WTC11 (cell line): ENCODE results near the gene STYXL2. TPM values are rescaled to one million over a fixed set of nuclear protein-coding genes. Genes with fewer than 3 reads are reported as not detected.

Experiments used
- ATAC-seq: fragments of 200-7000 bp; cut with Tn5 transposase; 2 replicates; pipeline ENCODE4 v1.10.0; 2021; ENCODE audit warnings: mild to moderate bottlenecking, moderate library complexity
- Bru-seq: library from RNA; stranded (reverse); fragments of 400-500 nt; gene quantifications from one replicate; lab custom pipeline; 2021; lab: Mats Ljungman, UMichigan
- CTCF ChIA-PET: fragments of 300-600 bp; sonication (Branson Sonifier 250); formaldehyde crosslinking; loops from one replicate; lab custom pipeline; 2021; ENCODE audit warnings: antibody characterized with exemption; lab: Charles Lee
- POLR2A ChIA-PET: fragments of 350-600 bp; sonication (Branson Sonifier 250); formaldehyde crosslinking; loops from one replicate; lab custom pipeline; 2021; ENCODE audit warnings: antibody characterized with exemption; lab: Charles Lee
- DNase-seq: peaks from one replicate; pipeline ENCODE4 v3.0.0; 2021; ENCODE audit warnings: low spot score
- H3K27ac Mint-ChIP-seq: 2 replicates; pipeline ENCODE4 v1.8.0; 2021; ENCODE audit warnings: mixed read lengths
- H3K27me3 Mint-ChIP-seq: 2 replicates; pipeline ENCODE4 v1.8.0; 2021; ENCODE audit warnings: low read depth, mild to moderate bottlenecking, moderate library complexity, mixed read lengths
- H3K36me3 Mint-ChIP-seq: 2 replicates; pipeline ENCODE4 v1.8.0; 2021; ENCODE audit warnings: mixed read lengths
- H3K4me1 Mint-ChIP-seq: 2 replicates; pipeline ENCODE4 v1.8.0; 2022; ENCODE audit warnings: mixed read lengths
- H3K4me3 Mint-ChIP-seq: 2 replicates; pipeline ENCODE4 v1.8.0; 2021; ENCODE audit warnings: mild to moderate bottlenecking, moderate library complexity, mixed read lengths
- H3K9me3 Mint-ChIP-seq: 2 replicates; pipeline ENCODE4 v1.8.0; 2021; ENCODE audit warnings: mixed read lengths
- CBFB ChIP-seq: sonication (generic); formaldehyde crosslinking; IDR thresholded peaks from 2 replicates; pipeline ENCODE4 v1.8.1; 2022; ENCODE audit warnings: mild to moderate bottlenecking, low read depth, missing genetic modification reagents
- ELF4 ChIP-seq: sonication (generic); formaldehyde crosslinking; IDR thresholded peaks from 2 replicates; pipeline ENCODE4 v1.8.1; 2022; ENCODE audit warnings: low read depth, mild to moderate bottlenecking, moderate library complexity, missing genetic modification reagents
- ESRRA ChIP-seq: sonication (generic); formaldehyde crosslinking; IDR thresholded peaks from 2 replicates; pipeline ENCODE4 v1.8.1; 2022; ENCODE audit warnings: mild to moderate bottlenecking, missing genetic modification reagents, borderline replicate concordance
- FOXJ3 ChIP-seq: sonication (generic); formaldehyde crosslinking; IDR thresholded peaks from 2 replicates; pipeline ENCODE4 v1.9.0; 2021; ENCODE audit warnings: missing genetic modification reagents, mild to moderate bottlenecking, borderline replicate concordance
- HMGA2 ChIP-seq: fragments of 250-450 bp; sonication (Bioruptor Pico); IDR thresholded peaks from 2 replicates; pipeline ENCODE4 v1.4.0; 2021; ENCODE audit warnings: mild to moderate bottlenecking, moderate library complexity
- IRF2 ChIP-seq: sonication (generic); formaldehyde crosslinking; IDR thresholded peaks from 2 replicates; pipeline ENCODE4 v1.8.0; 2022; ENCODE audit warnings: low read depth, missing genetic modification reagents, borderline replicate concordance
- JAZF1 ChIP-seq: fragments of 250-450 bp; sonication (Bioruptor Pico); IDR thresholded peaks from 2 replicates; pipeline ENCODE4 v1.9.0; 2021; ENCODE audit warnings: moderate library complexity, mild to moderate bottlenecking, inconsistent platforms
- JUN ChIP-seq: sonication (generic); formaldehyde crosslinking; IDR thresholded peaks from 2 replicates; pipeline ENCODE4 v1.8.0; 2023; ENCODE audit warnings: mild to moderate bottlenecking, missing genetic modification reagents
- MXD4 ChIP-seq: fragments of 250-450 bp; sonication (Bioruptor Pico); IDR thresholded peaks from 2 replicates; pipeline ENCODE4 v1.8.0; 2021; ENCODE audit warnings: mild to moderate bottlenecking, moderate library complexity, borderline replicate concordance
- RORB ChIP-seq: fragments of 250-450 bp; sonication (Bioruptor Pico); IDR thresholded peaks from 2 replicates; pipeline ENCODE4 v1.9.0; 2021; ENCODE audit warnings: mild to moderate bottlenecking
- SP1 ChIP-seq: sonication (generic); formaldehyde crosslinking; conservative IDR thresholded peaks from 2 replicates; pipeline ENCODE4 v1.8.1; 2022; ENCODE audit warnings: missing genetic modification reagents
- TCF7 ChIP-seq: sonication (generic); formaldehyde crosslinking; IDR thresholded peaks from 2 replicates; pipeline ENCODE4 v1.8.0; 2022; ENCODE audit warnings: mild to moderate bottlenecking, low read depth, missing genetic modification reagents, moderate library complexity
- TP53 ChIP-seq: sonication (generic); formaldehyde crosslinking; IDR thresholded peaks from 2 replicates; pipeline ENCODE4 v1.8.1; 2023; ENCODE audit warnings: mild to moderate bottlenecking, missing genetic modification reagents
- ZNF416 ChIP-seq: fragments of 250-450 bp; sonication (Bioruptor Pico); IDR thresholded peaks from 2 replicates; pipeline ENCODE4 v1.9.0; 2021; ENCODE audit warnings: mild to moderate bottlenecking, inconsistent platforms
- long read RNA-seq, 3 experiments: library from RNA in 1 of 3; library from capped mRNA in 1 of 3; library from polyadenylated mRNA in 1 of 3; unstranded in 2 of 3; stranded (forward) in 1 of 3; transcript quantifications; one replicate each; pipeline ENCODE4 v2.0.0, GENCODE V29; 2021
- total RNA-seq: library from RNA; stranded (reverse); gene quantifications from 3 replicates; pipeline ENCODE4 v1.2.3, GENCODE V29; 2021
- TF ChIP-seq, protein P1 (sequence below): sonication (generic); formaldehyde crosslinking; IDR thresholded peaks from 2 replicates; pipeline ENCODE4 v1.8.1; 2023; ENCODE audit warnings: mild to moderate bottlenecking, missing genetic modification reagents
- TF ChIP-seq, protein P2 (sequence below): sonication (generic); formaldehyde crosslinking; IDR thresholded peaks from 2 replicates; pipeline ENCODE4 v1.8.0; 2022; ENCODE audit warnings: mild to moderate bottlenecking, missing genetic modification reagents
- TF ChIP-seq, protein P3 (sequence below): sonication (generic); formaldehyde crosslinking; IDR thresholded peaks from 2 replicates; pipeline ENCODE4 v1.8.1; 2022; ENCODE audit warnings: mild to moderate bottlenecking, missing genetic modification reagents, moderate library complexity, borderline replicate concordance
- TF ChIP-seq, protein P4 (sequence below): fragments of 250-450 bp; sonication (Bioruptor Pico); IDR thresholded peaks from 2 replicates; pipeline ENCODE4 v1.9.0; 2021; ENCODE audit warnings: moderate library complexity, mild to moderate bottlenecking, inconsistent platforms, borderline replicate concordance
- TF ChIP-seq, protein P5 (sequence below): sonication (generic); formaldehyde crosslinking; IDR thresholded peaks from 2 replicates; pipeline ENCODE4 v1.8.0; 2022; ENCODE audit warnings: mild to moderate bottlenecking, missing genetic modification reagents
- TF ChIP-seq, protein P6 (sequence below): sonication (generic); formaldehyde crosslinking; IDR thresholded peaks from 2 replicates; pipeline ENCODE4 v1.8.0; 2022; ENCODE audit warnings: mild to moderate bottlenecking, missing genetic modification reagents

STYXL2 gene
- total RNA-seq = 0.14 to 0.59 TPM (median 0.57 TPM) in 3 replicates
- percentile 16 among the genes with signal in this experiment for Bru-seq, nascent RNA
- long read RNA-seq, experiment 1, full-length matches to known transcripts = 1 of 1 reads
- long read RNA-seq, experiment 1, partial matches to known transcripts = 0 of 1 reads
- long read RNA-seq, experiment 1, other reads (novel, unspliced or antisense) = 0 of 1 reads
- long read RNA-seq, experiment 2 = 0 reads
- long read RNA-seq, experiment 3 = 0 reads

DNA sequence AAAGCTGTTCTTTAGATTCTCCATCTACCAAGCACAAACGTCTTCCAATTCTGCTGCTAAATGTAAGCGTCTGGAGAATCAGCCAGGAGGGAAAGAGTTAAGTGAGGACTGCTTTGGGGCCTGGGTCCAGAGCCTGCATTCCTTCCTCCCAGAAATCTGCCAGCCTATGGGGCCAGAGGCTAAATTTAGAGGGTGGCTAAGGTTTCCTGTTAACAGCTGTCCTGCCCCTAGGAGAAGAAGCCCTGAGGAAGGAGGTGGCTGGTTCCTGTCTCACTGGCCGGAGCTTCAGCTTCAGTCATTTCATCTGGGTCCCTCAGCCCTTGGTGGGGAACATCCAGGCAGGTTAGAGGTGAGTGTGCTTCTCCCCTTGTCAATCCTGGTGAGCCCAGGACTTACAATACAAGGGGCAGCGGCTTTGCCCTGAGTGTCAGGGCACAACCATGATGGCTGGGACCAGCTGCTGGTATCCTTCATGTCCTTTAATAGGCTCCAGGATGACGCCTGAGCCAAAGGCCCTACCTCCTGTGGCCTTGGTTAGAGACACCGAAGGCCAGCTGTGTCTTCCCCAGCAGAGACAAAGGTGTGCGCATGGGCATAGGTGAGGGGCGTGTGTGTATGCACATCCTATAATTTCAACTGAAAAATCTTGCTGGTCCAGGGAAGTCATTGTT, at the start of gene STYXL2:
TSS of gene STYXL2 (plus strand) at position 230 of the 671 bp plus-strand sequence. CDS start 775 bp downstream, outside the sequence.
- CTCF ChIA-PET = interaction anchor here (1.6 kb wide), 1 partner anchor 126 kb away, joined by 5 read pairs; the partner anchor contains the start of gene POU2F1
- DNase-seq (no peak), ATAC-seq (peak; percentile 85)
- no peak within 1 kb of the TSS for H3K4me3 Mint-ChIP-seq
- H3K9me3 Mint-ChIP-seq = peaks cover 8% of the 10 kb centered on the region; the same call in 1 of the 2 replicates
- TF ChIP-seq JAZF1 = no peak
- TF ChIP-seq CBFB (CRISPR knock-in tag) = no peak
- no peak for TF ChIP-seq ESRRA (CRISPR knock-in tag)
- no peak for TF ChIP-seq SP1 (CRISPR knock-in tag)
- TF ChIP-seq MXD4 (CRISPR knock-in tag) = no peak
- POLR2A ChIA-PET = interaction anchor here (2.2 kb wide), 1 partner anchor 126 kb away, joined by 9 read pairs; the partner anchor contains the start of gene POU2F1
- H3K27me3 Mint-ChIP-seq = no peaks in the 10 kb centered on the region
- H3K36me3 Mint-ChIP-seq = 0 out of 2 replicates have a peak, but pooled peaks cover 2% of the 10 kb centered on the region
- H3K4me1 Mint-ChIP-seq = peaks cover 17% of the 10 kb centered on the region
- H3K27ac Mint-ChIP-seq = no peak within 1 kb of the TSS

DNA sequence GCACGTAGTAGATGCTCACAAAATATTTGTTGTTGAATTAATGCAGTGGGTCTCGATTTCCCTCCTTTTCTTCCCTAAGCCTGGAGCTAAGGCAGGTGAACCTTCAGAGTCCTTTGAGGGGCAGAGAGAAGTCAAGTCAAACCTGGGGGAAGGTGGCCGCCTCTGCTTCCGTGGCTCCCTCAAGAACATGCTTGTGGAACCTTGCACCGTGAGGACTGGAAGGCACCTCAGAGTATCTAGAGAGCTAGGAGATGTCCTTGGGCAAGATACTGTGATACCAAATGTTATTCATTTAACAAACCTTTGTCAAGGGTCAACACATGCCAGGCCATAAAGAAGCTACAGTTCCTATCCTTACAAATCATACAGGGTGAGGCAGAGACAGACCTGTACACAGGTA, 42.0 kb upstream of the STYXL2 start:
- Mint-ChIP-seq H3K27ac (no peak overlapping the region), H3K36me3 (no peaks in the 10 kb centered on the region), H3K4me1 (0 out of 2 replicates have a peak, but pooled peaks cover 3% of the 10 kb centered on the region), H3K4me3 (no peak overlapping the region), H3K9me3 (0 out of 2 replicates have a peak, but pooled peaks cover 4% of the 10 kb centered on the region), H3K27me3 (peaks cover 4% of the 10 kb centered on the region)
- ChIA-PET POLR2A (no interaction called here), CTCF (interaction anchor here (11.5 kb wide), 1 partner anchor 141 kb away, joined by 400 read pairs; no protein-coding TSS in a partner anchor)
- TF ChIP-seq TP53 (CRISPR knock-in tag) (no peak), MXD4 (CRISPR knock-in tag) (no peak), JUN (CRISPR knock-in tag) (no peak), IRF2 (CRISPR knock-in tag) (no peak), TCF7 (no peak), HMGA2 (CRISPR knock-in tag) (no peak), CBFB (CRISPR knock-in tag) (no peak), ZNF416 (CRISPR knock-in tag) (no peak), FOXJ3 (CRISPR knock-in tag) (no peak), RORB (CRISPR knock-in tag) (no peak), ELF4 (no peak)
- TF ChIP-seq, protein P1, sequence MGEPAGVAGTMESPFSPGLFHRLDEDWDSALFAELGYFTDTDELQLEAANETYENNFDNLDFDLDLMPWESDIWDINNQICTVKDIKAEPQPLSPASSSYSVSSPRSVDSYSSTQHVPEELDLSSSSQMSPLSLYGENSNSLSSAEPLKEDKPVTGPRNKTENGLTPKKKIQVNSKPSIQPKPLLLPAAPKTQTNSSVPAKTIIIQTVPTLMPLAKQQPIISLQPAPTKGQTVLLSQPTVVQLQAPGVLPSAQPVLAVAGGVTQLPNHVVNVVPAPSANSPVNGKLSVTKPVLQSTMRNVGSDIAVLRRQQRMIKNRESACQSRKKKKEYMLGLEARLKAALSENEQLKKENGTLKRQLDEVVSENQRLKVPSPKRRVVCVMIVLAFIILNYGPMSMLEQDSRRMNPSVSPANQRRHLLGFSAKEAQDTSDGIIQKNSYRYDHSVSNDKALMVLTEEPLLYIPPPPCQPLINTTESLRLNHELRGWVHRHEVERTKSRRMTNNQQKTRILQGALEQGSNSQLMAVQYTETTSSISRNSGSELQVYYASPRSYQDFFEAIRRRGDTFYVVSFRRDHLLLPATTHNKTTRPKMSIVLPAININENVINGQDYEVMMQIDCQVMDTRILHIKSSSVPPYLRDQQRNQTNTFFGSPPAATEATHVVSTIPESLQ = no peak
- TF ChIP-seq, protein P2, sequence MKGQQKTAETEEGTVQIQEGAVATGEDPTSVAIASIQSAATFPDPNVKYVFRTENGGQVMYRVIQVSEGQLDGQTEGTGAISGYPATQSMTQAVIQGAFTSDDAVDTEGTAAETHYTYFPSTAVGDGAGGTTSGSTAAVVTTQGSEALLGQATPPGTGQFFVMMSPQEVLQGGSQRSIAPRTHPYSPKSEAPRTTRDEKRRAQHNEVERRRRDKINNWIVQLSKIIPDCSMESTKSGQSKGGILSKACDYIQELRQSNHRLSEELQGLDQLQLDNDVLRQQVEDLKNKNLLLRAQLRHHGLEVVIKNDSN = no peak
- TF ChIP-seq, protein P3, sequence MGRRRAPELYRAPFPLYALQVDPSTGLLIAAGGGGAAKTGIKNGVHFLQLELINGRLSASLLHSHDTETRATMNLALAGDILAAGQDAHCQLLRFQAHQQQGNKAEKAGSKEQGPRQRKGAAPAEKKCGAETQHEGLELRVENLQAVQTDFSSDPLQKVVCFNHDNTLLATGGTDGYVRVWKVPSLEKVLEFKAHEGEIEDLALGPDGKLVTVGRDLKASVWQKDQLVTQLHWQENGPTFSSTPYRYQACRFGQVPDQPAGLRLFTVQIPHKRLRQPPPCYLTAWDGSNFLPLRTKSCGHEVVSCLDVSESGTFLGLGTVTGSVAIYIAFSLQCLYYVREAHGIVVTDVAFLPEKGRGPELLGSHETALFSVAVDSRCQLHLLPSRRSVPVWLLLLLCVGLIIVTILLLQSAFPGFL = no peak
- TF ChIP-seq, protein P4, sequence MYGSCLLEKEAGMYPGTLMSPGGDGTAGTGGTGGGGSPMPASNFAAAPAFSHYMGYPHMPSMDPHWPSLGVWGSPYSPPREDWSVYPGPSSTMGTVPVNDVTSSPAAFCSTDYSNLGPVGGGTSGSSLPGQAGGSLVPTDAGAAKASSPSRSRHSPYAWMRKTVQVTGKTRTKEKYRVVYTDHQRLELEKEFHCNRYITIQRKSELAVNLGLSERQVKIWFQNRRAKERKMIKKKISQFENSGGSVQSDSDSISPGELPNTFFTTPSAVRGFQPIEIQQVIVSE (CRISPR knock-in tag) = no peak
- TF ChIP-seq, protein P5, sequence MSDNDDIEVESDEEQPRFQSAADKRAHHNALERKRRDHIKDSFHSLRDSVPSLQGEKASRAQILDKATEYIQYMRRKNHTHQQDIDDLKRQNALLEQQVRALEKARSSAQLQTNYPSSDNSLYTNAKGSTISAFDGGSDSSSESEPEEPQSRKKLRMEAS (CRISPR knock-in tag) = no peak
- TF ChIP-seq, protein P6, sequence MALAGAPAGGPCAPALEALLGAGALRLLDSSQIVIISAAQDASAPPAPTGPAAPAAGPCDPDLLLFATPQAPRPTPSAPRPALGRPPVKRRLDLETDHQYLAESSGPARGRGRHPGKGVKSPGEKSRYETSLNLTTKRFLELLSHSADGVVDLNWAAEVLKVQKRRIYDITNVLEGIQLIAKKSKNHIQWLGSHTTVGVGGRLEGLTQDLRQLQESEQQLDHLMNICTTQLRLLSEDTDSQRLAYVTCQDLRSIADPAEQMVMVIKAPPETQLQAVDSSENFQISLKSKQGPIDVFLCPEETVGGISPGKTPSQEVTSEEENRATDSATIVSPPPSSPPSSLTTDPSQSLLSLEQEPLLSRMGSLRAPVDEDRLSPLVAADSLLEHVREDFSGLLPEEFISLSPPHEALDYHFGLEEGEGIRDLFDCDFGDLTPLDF (CRISPR knock-in tag) = no peak
- DNase-seq = no peak
- ATAC-seq = no peak
